ENCODE data around the gene LCN15.

GRCh38 chr9:136799854-136800657, 35.7 kb upstream of the LCN15 start:
- TF ChIP-seq CTCF (IDR thresholded peaks at IDR 0.05 in 8 of 11, conservative IDR thresholded peaks at IDR 0.05 in 3 of 11) (peak in 2 of 11 experiments; percentile 16 to 17), POLR2A (IDR thresholded peaks at IDR 0.05) (no peak), POLR2AphosphoS5 (IDR thresholded peaks at IDR 0.05) (peak; percentile 68 to 74 (median 69))
